ENCODE results near the gene BLCAP. TPM values are rescaled to one million over a fixed set of nuclear protein-coding genes. Genes with fewer than 3 reads are reported as not detected.

BLCAP gene
- total RNA-seq, 1 donor = 39.1 TPM

DNA sequence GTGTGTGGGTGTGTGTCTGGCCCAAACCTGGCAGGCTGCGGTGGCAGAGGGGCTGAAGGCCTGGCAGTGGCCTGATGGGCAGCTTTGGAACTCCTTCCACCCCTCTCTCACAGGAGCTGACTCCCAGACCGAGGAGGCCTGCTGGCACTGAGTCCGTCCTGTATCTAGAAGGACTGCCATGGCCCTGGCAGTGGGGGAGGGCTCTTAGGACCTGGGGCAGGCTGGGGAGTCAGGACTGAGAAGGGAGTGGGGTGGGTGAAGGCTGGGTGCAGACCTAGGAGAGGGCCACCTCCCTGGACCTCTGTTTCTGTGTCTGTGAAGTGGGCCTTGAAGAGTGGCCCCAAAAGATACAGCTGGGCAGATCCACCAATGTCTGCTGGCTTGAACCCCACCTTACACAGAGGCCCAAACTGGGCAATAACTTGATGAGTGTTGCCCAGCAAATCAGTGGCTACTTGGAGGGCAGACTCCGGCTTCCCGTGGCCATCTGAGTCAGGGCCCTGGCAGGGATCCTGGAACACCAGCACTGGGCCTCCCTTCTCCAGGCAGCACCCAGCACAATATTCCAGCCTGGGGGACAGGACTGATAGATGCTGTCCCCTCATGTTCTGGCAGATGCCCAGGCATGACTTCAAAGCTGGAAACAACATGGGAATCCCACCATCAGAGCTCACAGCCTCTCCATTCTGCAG lies 46.7 kb upstream of the BLCAP start:
- Histone ChIP-seq H3K36me3 (ENCODE audit: insufficient read depth, low read length) (no peaks in the 10 kb centered on the region), H3K4me2 (ENCODE audit: insufficient read depth, low read length) (no peak overlapping the region), H3K4me3 (ENCODE audit: insufficient read depth, low read length) (no peak overlapping the region), H3K27me3 (ENCODE audit: insufficient read depth, low read length) (peaks cover 26% of the 10 kb centered on the region), H2AFZ (ENCODE audit: low read length) (no peak overlapping the region), H3K9me3 (ENCODE audit: low read depth, low read length) (no peaks in the 10 kb centered on the region), H3K79me2 (ENCODE audit: insufficient read depth, low read length) (no peaks in the 10 kb centered on the region), H4K20me1 (ENCODE audit: insufficient read depth, low read length) (no peaks in the 10 kb centered on the region), H3K4me1 (ENCODE audit: insufficient read depth, low read length) (no peaks in the 10 kb centered on the region), H3K27ac (ENCODE audit: low read depth, low read length) (no peak overlapping the region)
- peak; percentile 58 for DNase-seq (ENCODE audit: insufficient read length, low spot score, missing footprints)
- TF ChIP-seq, protein P1, sequence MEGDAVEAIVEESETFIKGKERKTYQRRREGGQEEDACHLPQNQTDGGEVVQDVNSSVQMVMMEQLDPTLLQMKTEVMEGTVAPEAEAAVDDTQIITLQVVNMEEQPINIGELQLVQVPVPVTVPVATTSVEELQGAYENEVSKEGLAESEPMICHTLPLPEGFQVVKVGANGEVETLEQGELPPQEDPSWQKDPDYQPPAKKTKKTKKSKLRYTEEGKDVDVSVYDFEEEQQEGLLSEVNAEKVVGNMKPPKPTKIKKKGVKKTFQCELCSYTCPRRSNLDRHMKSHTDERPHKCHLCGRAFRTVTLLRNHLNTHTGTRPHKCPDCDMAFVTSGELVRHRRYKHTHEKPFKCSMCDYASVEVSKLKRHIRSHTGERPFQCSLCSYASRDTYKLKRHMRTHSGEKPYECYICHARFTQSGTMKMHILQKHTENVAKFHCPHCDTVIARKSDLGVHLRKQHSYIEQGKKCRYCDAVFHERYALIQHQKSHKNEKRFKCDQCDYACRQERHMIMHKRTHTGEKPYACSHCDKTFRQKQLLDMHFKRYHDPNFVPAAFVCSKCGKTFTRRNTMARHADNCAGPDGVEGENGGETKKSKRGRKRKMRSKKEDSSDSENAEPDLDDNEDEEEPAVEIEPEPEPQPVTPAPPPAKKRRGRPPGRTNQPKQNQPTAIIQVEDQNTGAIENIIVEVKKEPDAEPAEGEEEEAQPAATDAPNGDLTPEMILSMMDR (IDR thresholded peaks at IDR 0.05; ENCODE audit: extremely low read depth, low read depth, low read length) = no peak

DNA sequence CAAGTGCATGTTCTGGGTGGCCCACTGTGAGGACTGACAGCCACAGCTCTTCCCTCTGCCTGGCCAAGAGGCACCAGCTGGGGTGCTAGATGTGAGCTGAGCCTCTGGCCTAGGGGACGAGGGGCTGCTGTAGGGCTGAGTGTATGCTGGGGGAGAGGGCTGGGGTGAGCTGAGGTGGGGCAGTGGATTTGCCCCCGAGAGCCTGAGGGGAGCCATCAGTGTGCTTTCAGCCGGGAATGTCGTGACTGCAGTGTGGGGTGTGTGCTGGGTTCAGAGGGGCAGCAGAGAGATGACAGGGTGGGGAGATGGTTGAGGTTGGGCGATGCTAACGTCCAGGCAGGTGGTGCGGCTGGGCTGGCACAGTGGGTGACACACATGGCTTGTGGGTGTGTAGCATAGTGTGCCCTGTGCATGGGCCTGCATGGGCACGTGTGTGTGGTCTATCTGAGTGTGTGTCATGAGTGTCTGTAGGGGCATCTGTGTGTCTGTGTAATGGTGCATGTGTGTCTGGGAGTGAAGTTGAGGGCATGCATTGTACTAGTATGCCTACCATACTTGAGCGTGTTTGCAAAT lies 46.0 kb upstream of the BLCAP start:
- Histone ChIP-seq H3K4me2 (ENCODE audit: insufficient read depth, low read length) (no peak overlapping the region), H3K36me3 (ENCODE audit: insufficient read depth, low read length) (no peaks in the 10 kb centered on the region), H3K4me3 (ENCODE audit: insufficient read depth, low read length) (no peak overlapping the region), H3K79me2 (ENCODE audit: insufficient read depth, low read length) (no peaks in the 10 kb centered on the region), H4K20me1 (ENCODE audit: insufficient read depth, low read length) (no peaks in the 10 kb centered on the region), H3K27me3 (ENCODE audit: insufficient read depth, low read length) (peaks cover 32% of the 10 kb centered on the region), H3K4me1 (ENCODE audit: insufficient read depth, low read length) (no peaks in the 10 kb centered on the region), H2AFZ (ENCODE audit: low read length) (no peak overlapping the region), H3K27ac (ENCODE audit: low read depth, low read length) (no peak overlapping the region), H3K9me3 (ENCODE audit: low read depth, low read length) (no peaks in the 10 kb centered on the region)
- TF ChIP-seq, protein P1 (IDR thresholded peaks at IDR 0.05; ENCODE audit: extremely low read depth, low read depth, low read length) = no peak
- DNase-seq (ENCODE audit: insufficient read length, low spot score, missing footprints) = no peak

DNA sequence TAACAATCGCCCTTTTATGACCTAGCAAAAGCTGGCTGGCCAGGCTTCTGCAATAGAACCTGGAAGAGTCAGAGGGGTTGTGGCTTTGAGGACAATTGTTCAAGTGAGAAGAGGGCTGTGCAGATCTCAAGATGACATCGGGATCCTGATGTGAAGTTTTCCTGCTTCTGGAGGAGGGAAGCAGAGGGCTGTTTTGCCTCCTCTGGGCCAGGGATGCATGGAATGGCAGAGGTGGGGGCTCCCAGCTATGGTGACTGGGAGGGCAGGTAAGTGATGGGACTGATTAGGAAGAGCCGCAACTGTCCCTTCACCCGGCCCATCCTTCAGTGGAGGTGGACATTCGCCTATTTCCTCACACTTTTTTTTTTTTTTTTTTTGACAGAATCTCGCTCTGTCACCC lies 43.4 kb upstream of the BLCAP start:
- Histone ChIP-seq H3K79me2 (ENCODE audit: insufficient read depth, low read length) (no peaks in the 10 kb centered on the region), H3K4me2 (ENCODE audit: insufficient read depth, low read length) (no peak overlapping the region), H2AFZ (ENCODE audit: low read length) (no peak overlapping the region), H3K27me3 (ENCODE audit: insufficient read depth, low read length) (peaks cover 51% of the 10 kb centered on the region), H3K27ac (ENCODE audit: low read depth, low read length) (no peak overlapping the region), H3K36me3 (ENCODE audit: insufficient read depth, low read length) (no peaks in the 10 kb centered on the region), H4K20me1 (ENCODE audit: insufficient read depth, low read length) (no peaks in the 10 kb centered on the region), H3K4me3 (ENCODE audit: insufficient read depth, low read length) (no peak overlapping the region), H3K9me3 (ENCODE audit: low read depth, low read length) (no peaks in the 10 kb centered on the region), H3K4me1 (ENCODE audit: insufficient read depth, low read length) (no peaks in the 10 kb centered on the region)
- TF ChIP-seq, protein P1 (IDR thresholded peaks at IDR 0.05; ENCODE audit: extremely low read depth, low read depth, low read length) = no peak
- no peak for DNase-seq (ENCODE audit: insufficient read length, low spot score, missing footprints)

GRCh38 chr20:37570419-37570818 lies 42.7 kb upstream of the BLCAP start:
- Histone ChIP-seq H3K27ac (ENCODE audit: low read depth, low read length) (no peak overlapping the region), H3K4me3 (ENCODE audit: insufficient read depth, low read length) (no peak overlapping the region), H3K36me3 (ENCODE audit: insufficient read depth, low read length) (no peaks in the 10 kb centered on the region), H3K4me1 (ENCODE audit: insufficient read depth, low read length) (no peaks in the 10 kb centered on the region), H3K27me3 (ENCODE audit: insufficient read depth, low read length) (peaks cover 52% of the 10 kb centered on the region), H3K4me2 (ENCODE audit: insufficient read depth, low read length) (no peak overlapping the region), H4K20me1 (ENCODE audit: insufficient read depth, low read length) (no peaks in the 10 kb centered on the region), H3K79me2 (ENCODE audit: insufficient read depth, low read length) (no peaks in the 10 kb centered on the region), H3K9me3 (ENCODE audit: low read depth, low read length) (no peaks in the 10 kb centered on the region), H2AFZ (ENCODE audit: low read length) (no peak overlapping the region)
- peak; percentile 60 for DNase-seq (ENCODE audit: insufficient read length, low spot score, missing footprints)
- TF ChIP-seq, protein P1 (IDR thresholded peaks at IDR 0.05; ENCODE audit: extremely low read depth, low read depth, low read length) = no peak

Data from osteoblast (primary cell).